Nephron progenitor cell (in vitro differentiated cells): ENCODE data around the gene GRAMD2A.

Experiments used
- DNase-seq: peaks from one replicate; pipeline ENCODE4 v3.0.0; 2021
- H3K27ac Mint-ChIP-seq: 2 replicates; pipeline ENCODE4 v1.8.0; 2021; ENCODE audit warnings: mild to moderate bottlenecking, moderate library complexity, mixed read lengths
- H3K27me3 Mint-ChIP-seq: 2 replicates; pipeline ENCODE4 v1.8.0; 2021; ENCODE audit warnings: mild to moderate bottlenecking, low read depth, mixed read lengths; ENCODE audit not compliant: poor library complexity
- H3K36me3 Mint-ChIP-seq: 2 replicates; pipeline ENCODE4 v1.8.0; 2021; ENCODE audit warnings: low read depth, mixed read lengths
- H3K4me1 Mint-ChIP-seq: 2 replicates; pipeline ENCODE4 v1.8.0; 2021; ENCODE audit warnings: mixed read lengths
- H3K4me3 Mint-ChIP-seq: 2 replicates; pipeline ENCODE4 v1.8.0; 2021; ENCODE audit warnings: mild to moderate bottlenecking, moderate library complexity, mixed read lengths
- H3K9me3 Mint-ChIP-seq: 2 replicates; pipeline ENCODE4 v1.8.0; 2021; ENCODE audit warnings: mild to moderate bottlenecking, moderate library complexity, mixed read lengths
- CTCF ChIP-seq: fragments of 200-600 bp; sonication (generic); IDR thresholded peaks from 2 replicates; pipeline ENCODE4 v1.5.0; 2021; ENCODE audit warnings: antibody characterized with exemption

The GRAMD2A gene

GRCh38 chr15:72112116-72112515, 85.5 kb downstream of the GRAMD2A start:
- DNase-seq = no peak
- no peak for TF ChIP-seq CTCF
- Mint-ChIP-seq H3K27ac (no peak overlapping the region), H3K4me3 (no peak overlapping the region), H3K9me3 (peaks cover 5% of the 10 kb centered on the region), H3K36me3 (no peaks in the 10 kb centered on the region), H3K4me1 (peaks cover 35% of the 10 kb centered on the region), H3K27me3 (peaks cover 7% of the 10 kb centered on the region)

- H3K27me3 Mint-ChIP-seq = peaks cover 3% of the 10 kb centered on the region
- no peak for TF ChIP-seq CTCF
- peaks cover 5% of the 10 kb centered on the region for H3K9me3 Mint-ChIP-seq
- no peak overlapping the region for H3K27ac Mint-ChIP-seq
- H3K36me3 Mint-ChIP-seq = no peaks in the 10 kb centered on the region
- peaks cover 17% of the 10 kb centered on the region for H3K4me1 Mint-ChIP-seq
- DNase-seq = no peak
- no peak overlapping the region for H3K4me3 Mint-ChIP-seq
Measured at GRCh38 chr15:72110355-72110754, 87.2 kb downstream of the GRAMD2A start.
